Nucleus accumbens (tissue), 56 donors: ENCODE results near the gene OR13A1.
"Not testable (repeated sequence)": the region's sequence is repeated elsewhere in the genome, so short reads cannot be mapped to it uniquely, and the experiment has no call there.

Experiments
- DNase-seq, 56 donors: peaks; one replicate each; lab custom pipeline; 2025; lab: John Stamatoyannopoulos, UW

Gene OR13A1

DNA sequence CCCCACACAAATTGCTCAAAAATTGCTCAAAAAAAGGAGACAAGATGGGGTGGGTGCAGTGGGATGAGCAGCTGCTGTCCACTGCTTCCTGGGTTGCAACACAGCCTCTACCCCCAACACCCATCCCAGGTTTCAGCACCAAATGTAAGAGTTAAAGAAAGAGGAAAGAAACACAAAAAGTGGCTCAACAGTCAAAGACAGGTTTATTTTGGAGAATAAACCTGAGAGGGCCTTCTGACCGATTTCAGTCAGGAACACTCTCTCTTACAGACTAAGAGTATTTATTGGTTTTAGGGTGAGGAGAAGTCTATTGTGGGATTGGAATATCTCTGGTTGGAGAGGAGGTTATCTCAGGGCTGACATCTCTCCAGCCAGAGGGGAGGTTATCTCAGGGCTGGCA is 28.4 kb downstream of the OR13A1 start:
- no peak for DNase-seq

- DNase-seq, result no peak
Observed at GRCh38 chr10:45282061-45282460, 33.3 kb downstream of the OR13A1 start.

- DNase-seq, result no peak
Observed at GRCh38 chr10:45280113-45280760, 35.2 kb downstream of the OR13A1 start.

DNA sequence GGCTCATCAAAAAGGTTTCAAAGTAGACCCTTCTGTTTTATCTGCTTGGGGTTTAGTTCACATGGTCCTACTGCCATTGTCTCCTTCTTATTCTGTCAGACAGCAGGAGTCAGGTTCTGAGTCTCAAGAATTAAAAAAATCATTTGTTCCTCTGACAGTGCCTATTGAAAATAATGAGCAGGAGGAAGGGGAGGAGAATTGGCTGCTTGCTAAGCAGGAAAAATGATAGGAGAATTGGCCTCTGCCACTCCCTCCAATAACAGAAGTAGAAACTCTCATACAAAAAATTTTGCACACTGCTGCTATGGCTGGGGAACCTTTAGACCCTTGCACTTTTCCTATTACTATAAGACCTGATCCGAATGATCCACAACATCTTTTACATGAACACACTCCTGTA is 35.7 kb downstream of the OR13A1 start:
- no peak for DNase-seq

DNA sequence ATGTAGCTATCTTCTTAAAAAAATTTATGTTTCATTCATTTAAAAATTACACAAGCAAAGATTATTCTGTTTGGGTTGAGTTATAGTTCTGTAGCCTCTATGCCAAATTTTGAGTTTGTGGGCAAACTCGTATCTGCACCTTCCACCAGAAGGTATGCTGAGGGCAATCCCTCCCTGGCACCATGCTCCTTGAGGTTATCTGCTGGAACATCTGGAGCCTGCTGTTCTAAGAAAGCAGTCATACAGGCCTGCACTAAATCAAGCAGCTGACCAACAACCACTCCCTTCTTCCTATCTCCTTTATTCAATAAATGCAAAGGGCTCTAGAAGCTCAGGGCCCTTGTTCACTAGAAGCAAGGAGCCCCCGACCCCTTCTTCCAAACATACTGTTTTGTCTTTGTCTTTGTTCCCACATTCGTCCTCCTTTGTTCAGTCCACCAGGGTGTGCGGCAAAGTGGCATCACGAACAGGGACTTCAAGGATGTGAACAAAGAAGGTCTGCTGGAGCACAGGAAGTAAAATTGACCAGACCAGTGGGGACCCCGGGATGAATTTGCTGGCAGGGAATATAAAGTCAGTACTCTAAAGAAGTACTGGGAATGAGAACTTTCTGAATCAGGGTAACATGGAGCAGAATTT is 36.4 kb downstream of the OR13A1 start:
- DNase-seq, result no peak

DNA sequence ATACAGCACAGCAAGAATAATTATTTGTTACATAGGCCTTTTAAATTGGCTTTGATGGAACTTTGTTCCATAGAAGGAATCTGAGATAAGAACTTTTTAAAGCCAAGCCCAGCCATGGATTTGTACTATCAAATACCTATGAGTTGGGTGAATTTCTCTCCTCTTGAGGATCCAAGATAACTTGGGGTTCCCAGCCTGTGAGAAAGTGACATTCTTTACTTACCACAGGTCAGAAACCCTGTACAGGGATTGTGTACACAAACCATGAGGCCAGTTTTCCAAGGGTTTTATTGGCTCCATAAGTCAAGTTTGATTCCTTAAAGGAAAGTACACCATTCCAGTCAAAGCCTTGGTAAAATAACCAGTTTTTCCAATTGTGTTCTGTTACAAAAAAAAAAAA is 39.3 kb downstream of the OR13A1 start:
- DNase-seq, result not testable (repeated sequence)

DNA sequence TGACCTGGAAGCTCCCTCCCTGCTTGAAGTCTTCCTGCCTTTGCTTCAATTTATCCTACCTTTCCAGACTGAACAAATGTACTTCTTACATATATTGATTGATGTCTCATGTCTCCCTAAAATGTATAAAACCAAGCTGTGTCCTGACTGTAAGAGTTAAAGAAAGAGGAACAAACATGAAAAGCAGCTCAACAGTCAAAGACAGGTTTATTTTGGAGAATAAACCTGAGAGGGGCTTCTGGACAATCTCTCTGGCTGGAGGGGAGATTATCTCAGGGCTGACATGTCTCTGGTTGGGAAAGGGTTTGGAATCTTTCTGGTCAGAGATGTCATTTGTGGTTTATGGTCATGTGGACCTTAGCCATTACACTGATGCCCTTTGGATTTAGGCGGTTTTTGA is 41.0 kb downstream of the OR13A1 start:
- DNase-seq, result no peak

DNA sequence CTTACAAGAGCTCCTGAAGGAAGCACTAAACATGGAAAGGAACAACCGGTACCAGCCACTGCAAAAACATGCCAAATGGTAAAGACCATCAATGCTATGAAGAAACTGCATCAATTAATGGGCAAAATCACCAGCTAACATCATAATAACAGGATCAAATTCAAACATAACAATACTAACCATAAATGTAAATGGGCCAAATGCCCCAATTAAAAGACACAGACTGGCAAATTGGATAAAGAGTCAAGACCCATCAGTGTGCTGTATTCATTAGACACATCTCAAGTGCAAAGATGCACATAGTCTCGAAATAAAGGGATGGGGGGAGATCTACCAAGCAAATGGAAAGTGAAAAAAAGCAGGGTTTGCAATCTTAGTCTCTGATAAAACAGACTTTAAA is 47.6 kb downstream of the OR13A1 start:
- not testable (repeated sequence) for DNase-seq

DNA sequence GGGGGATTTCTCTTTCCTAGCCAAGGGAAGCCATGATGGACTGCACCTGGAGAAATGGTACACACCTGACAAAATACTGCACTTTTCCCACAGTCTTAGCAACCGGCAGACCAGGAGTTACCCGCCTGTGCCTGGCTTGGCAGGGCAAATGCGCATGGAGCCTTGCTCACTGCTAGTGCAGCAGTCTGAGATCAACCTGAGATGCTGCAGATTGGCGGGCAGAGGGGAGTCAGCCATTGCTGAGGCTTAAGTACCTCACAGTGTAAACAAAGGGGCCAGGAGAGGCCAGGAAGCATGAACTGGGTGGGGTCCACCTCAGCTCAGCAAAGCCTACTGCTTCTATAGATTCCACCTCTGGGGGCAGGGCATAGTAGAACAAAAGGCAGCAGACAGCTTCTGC is 49.4 kb downstream of the OR13A1 start:
- DNase-seq, result no peak

GRCh38 chr10:45261946-45262345 is 53.5 kb downstream of the OR13A1 start:
- DNase-seq, result no peak

GRCh38 chr10:45261243-45261775 is 54.1 kb downstream of the OR13A1 start:
- no peak for DNase-seq

GRCh38 chr10:45260635-45261034 is 54.8 kb downstream of the OR13A1 start:
- not testable (repeated sequence) for DNase-seq

DNA sequence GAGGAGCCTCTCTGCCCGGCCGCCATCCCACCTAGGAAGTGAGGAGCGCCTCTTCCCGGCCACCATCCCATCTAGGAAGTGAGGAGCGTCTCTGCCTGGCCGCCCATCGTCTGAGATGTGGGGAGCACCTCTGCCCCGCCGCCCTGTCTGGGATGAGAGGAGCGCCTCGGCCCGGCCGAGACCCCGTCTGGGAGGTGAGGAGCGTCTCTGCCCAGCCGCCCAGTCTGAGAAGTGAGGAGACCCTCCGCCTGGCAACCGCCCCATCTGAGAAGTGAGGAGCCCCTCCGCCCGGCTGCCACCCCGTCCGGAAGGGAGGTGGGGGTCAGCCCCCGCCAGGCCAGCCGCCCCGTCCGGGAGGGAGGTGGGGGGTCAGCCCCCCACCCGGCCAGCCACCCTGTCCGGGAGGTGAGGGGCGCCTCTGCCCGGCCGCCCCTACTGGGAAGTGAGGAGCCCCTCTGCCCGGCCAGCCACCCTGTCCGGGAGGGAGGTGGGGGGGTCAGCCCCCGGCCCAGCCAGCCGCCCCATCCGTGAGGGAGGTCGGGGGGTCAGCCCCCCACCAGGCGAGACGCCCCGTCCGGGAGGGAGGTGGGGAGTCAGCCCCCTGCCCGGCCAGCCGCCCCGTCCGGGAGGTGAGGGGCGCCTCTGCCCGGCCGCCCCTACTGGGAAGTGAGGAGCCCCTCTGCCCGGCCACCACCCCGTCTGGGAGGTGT is 55.5 kb downstream of the OR13A1 start:
- not testable (repeated sequence) for DNase-seq

- DNase-seq, result no peak
Observed at GRCh38 chr10:45257600-45257999, 57.8 kb downstream of the OR13A1 start.

DNA sequence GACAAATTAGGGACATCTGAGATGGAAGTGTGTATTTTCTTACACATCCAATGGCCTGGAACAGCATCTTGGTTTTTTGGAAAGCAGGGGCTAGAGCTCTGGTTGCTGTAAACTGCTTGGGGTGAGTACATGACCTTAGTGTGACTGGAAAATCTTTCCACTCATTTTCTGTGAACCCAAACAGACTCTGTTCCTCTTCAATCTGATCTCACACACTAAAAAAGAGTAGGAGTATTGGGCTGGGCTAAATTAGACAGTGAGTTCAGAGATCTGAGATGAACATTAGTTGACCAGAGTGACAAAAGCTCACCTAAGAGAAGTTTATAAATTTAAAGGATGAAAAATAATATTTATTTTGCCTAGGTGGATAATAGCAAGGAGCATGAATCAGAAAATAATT is 59.2 kb downstream of the OR13A1 start:
- DNase-seq, result no peak

- no peak for DNase-seq
Observed at GRCh38 chr10:45255706-45256105, 59.7 kb downstream of the OR13A1 start.

- no peak for DNase-seq
Observed at GRCh38 chr10:45254892-45255291, 60.5 kb downstream of the OR13A1 start.

- no peak for DNase-seq
Observed at GRCh38 chr10:45253183-45253914, 62.1 kb downstream of the OR13A1 start.
